Measurements from ENCODE around the gene CERS3. TPM values are rescaled to one million over a fixed set of nuclear protein-coding genes. Genes with fewer than 3 reads are reported as not detected.

Gene CERS3
- total and polyA plus RNA-seq, 2 donors (not counting 1 experiment from before 2014, with no cell fraction given) = 0.12 to 0.34 TPM

GRCh38 chr15:100383302-100384107, 145.2 kb downstream of the CERS3 start:
- Histone ChIP-seq H3K36me3 (replicated peaks in 1 of 2; ENCODE audit: control extremely low read depth in 1 of 2, control insufficient read depth in 1 of 2, extremely low read depth in 1 of 2, insufficient read depth in 2 of 2, low read length in 1 of 2) (no peaks in the 10 kb centered on the region), H3K4me1 (ENCODE audit: control insufficient read depth in 2 of 2, insufficient read depth in 2 of 2, low read length in 2 of 2) (no peaks in the 10 kb centered on the region), H3K4me3 (ENCODE audit: control extremely low read depth in 1 of 5, extremely low read depth in 1 of 5, insufficient read depth in 1 of 5, low read depth in 2 of 5, low read length in 4 of 5) (no peak overlapping the region), H3K9ac (ENCODE audit: low read length) (no peak overlapping the region), H3K27ac (ENCODE audit: low read length in 2 of 2) (no peak overlapping the region), H2AFZ (ENCODE audit: insufficient read depth, low read depth, low read length, poor library complexity, severe bottlenecking) (no peak overlapping the region), H3K9me3 (ENCODE audit: control extremely low read depth in 1 of 3, control insufficient read depth in 2 of 3, insufficient read depth in 1 of 3, low read length in 2 of 3) (peaks cover 0 to 45% (median 11%) of the 10 kb centered on the region in 3 donors), H3K4me2 (replicated peaks; ENCODE audit: low read depth, low read length, poor library complexity, severe bottlenecking) (no peak overlapping the region), H4K20me1 (ENCODE audit: control insufficient read depth, insufficient read depth, low read length, poor library complexity, severe bottlenecking) (no peaks in the 10 kb centered on the region), H3K79me2 (ENCODE audit: control insufficient read depth, insufficient read depth, low read length) (no peaks in the 10 kb centered on the region), H3K27me3 (replicated peaks in 1 of 4; ENCODE audit: control extremely low read depth in 1 of 4, control insufficient read depth in 3 of 4, insufficient read depth in 4 of 4, low read length in 3 of 4) (peaks cover 0 to 4% (median 0%) of the 10 kb centered on the region in 4 experiments)
- H3K27me3 Mint-ChIP-seq = no peaks in the 10 kb centered on the region
- peak; percentile 8 for DNase-seq
- H3K4me3 Mint-ChIP-seq = no peak overlapping the region
- no peak for ATAC-seq (ENCODE audit: low read depth)
- peaks cover 11% of the 10 kb centered on the region for H3K9me3 Mint-ChIP-seq (ENCODE audit: insufficient read depth)
- ChIA-PET POLR2A (no interaction called here), CTCF (interaction anchor here (0.9 to 1.0 kb wide), 3 partner anchors 10 to 34 kb away, joined by 3 to 5 read pairs (median 3); no protein-coding TSS in a partner anchor)
- intact Hi-C loops (cut with micrococcal nuclease) = no loop called here
- no peak overlapping the region for H3K27ac Mint-ChIP-seq
- no peaks in the 10 kb centered on the region for H3K4me1 Mint-ChIP-seq
- TF ChIP-seq CTCF (IDR thresholded peaks at IDR 0.05) (no peak), EZH2 (IDR thresholded peaks at IDR 0.05; ENCODE audit: borderline replicate concordance, insufficient read depth, low read depth, low read length, poor library complexity, severe bottlenecking) (no peak)
- WGBS (ENCODE audit: insufficient coverage) = 37% methylated on average over 3 of the region's 3 CpGs

- no peaks in the 10 kb centered on the region for H3K36me3 ChIP-seq (replicated peaks in 1 of 2; ENCODE audit: control extremely low read depth in 1 of 2, control insufficient read depth in 1 of 2, extremely low read depth in 1 of 2, insufficient read depth in 2 of 2, low read length in 1 of 2)
- ChIA-PET POLR2A (no interaction called here), CTCF (no interaction called here)
- no peak overlapping the region for H2AFZ ChIP-seq (ENCODE audit: insufficient read depth, low read depth, low read length, poor library complexity, severe bottlenecking)
- intact Hi-C loops (cut with micrococcal nuclease) = no loop called here
- ATAC-seq (ENCODE audit: low read depth) = no peak
- H3K4me2 ChIP-seq (replicated peaks; ENCODE audit: low read depth, low read length, poor library complexity, severe bottlenecking) = no peak overlapping the region
- H3K27ac ChIP-seq (ENCODE audit: low read length in 2 of 2) = no peak overlapping the region
- no peak overlapping the region for H3K27ac Mint-ChIP-seq
- WGBS (ENCODE audit: insufficient coverage) = 51% methylated on average over 3 of the region's 8 CpGs
- no peak for DNase-seq
- no peak overlapping the region for H3K4me3 Mint-ChIP-seq
- peaks cover 35% of the 10 kb centered on the region for H3K27me3 Mint-ChIP-seq
- no peak overlapping the region for H3K4me3 ChIP-seq (ENCODE audit: control extremely low read depth in 1 of 5, extremely low read depth in 1 of 5, insufficient read depth in 1 of 5, low read depth in 2 of 5, low read length in 4 of 5)
- H4K20me1 ChIP-seq (ENCODE audit: control insufficient read depth, insufficient read depth, low read length, poor library complexity, severe bottlenecking) = no peaks in the 10 kb centered on the region
- H3K4me1 Mint-ChIP-seq = peaks cover 3% of the 10 kb centered on the region
- H3K9me3 ChIP-seq (ENCODE audit: control extremely low read depth in 1 of 3, control insufficient read depth in 2 of 3, insufficient read depth in 1 of 3, low read length in 2 of 3) = peaks cover 1 to 7% (median 3%) of the 10 kb centered on the region in 3 donors
- H3K79me2 ChIP-seq (ENCODE audit: control insufficient read depth, insufficient read depth, low read length) = no peaks in the 10 kb centered on the region
- TF ChIP-seq EZH2 (IDR thresholded peaks at IDR 0.05; ENCODE audit: borderline replicate concordance, insufficient read depth, low read depth, low read length, poor library complexity, severe bottlenecking) (no peak), CTCF (IDR thresholded peaks at IDR 0.05) (no peak)
- H3K4me1 ChIP-seq (ENCODE audit: control insufficient read depth in 2 of 2, insufficient read depth in 2 of 2, low read length in 2 of 2) = no peaks in the 10 kb centered on the region
- H3K9ac ChIP-seq (ENCODE audit: low read length) = no peak overlapping the region
- peaks cover 0 to 7% (median 5%) of the 10 kb centered on the region in 4 experiments for H3K27me3 ChIP-seq (replicated peaks in 1 of 4; ENCODE audit: control extremely low read depth in 1 of 4, control insufficient read depth in 3 of 4, insufficient read depth in 4 of 4, low read length in 3 of 4)
- H3K9me3 Mint-ChIP-seq (ENCODE audit: insufficient read depth) = peaks cover 5% of the 10 kb centered on the region
Measured at GRCh38 chr15:100373942-100374341, 154.8 kb downstream of the CERS3 start.
